ENCODE measurements around the gene PDILT. TPM values are rescaled to one million over a fixed set of nuclear protein-coding genes. Genes with fewer than 3 reads are reported as not detected.

The PDILT gene
- total and polyA plus RNA-seq, 2 of the 8 experiments (the other 6 are each of a cell fraction or from before 2014, with no cell fraction given): not detected

DNA sequence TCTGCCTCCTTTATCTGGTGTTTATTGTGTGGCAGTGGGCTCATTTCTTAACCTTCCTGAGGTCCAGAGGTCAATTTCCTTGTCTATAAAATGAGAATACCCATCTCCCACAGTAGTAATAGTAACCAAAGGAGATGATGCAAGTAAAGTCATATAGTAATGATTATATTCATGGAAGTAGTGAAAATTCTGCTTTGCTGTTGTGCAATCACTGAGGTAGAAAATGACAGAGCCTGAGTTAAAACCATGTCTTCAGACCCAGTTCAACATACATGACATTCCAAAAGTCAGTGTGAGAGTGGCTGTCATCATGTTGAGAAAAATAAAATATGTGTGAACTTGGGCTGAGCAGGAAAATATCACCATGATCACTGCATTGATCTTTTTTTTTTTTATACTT, 51.2 kb downstream of the PDILT start:
- H3K18ac ChIP-seq (ENCODE audit: extremely low read depth, low read length): no peak overlapping the region
- H3K36me3 ChIP-seq (ENCODE audit: control insufficient read depth in 2 of 4, insufficient read depth in 4 of 4, low read length in 3 of 4): no peaks in the 10 kb centered on the region
- no peak overlapping the region for H3K4ac ChIP-seq (replicated peaks; ENCODE audit: insufficient read length, low read depth, low read length)
- no peaks in the 10 kb centered on the region for H4K20me1 ChIP-seq (replicated peaks in 1 of 2; ENCODE audit: control insufficient read depth in 1 of 2, insufficient read depth in 2 of 2, low read length in 2 of 2)
- no peak overlapping the region for H3K27ac ChIP-seq (ENCODE audit: low read depth, low read length)
- H3K4me1 ChIP-seq (replicated peaks in 1 of 4; ENCODE audit: control insufficient read depth in 3 of 4, insufficient read depth in 4 of 4, low read length in 3 of 4): peaks cover 0 to 6% (median 1%) of the 10 kb centered on the region in 4 experiments; a peak in 3 of 7 replicates
- CTCF ChIA-PET (ENCODE audit: partially characterized antibody): interaction anchor here (1.0 to 1.1 kb wide), 2 partner anchors 14 to 33 kb away, joined by 5 read pairs; no protein-coding TSS in a partner anchor
- no peaks in the 10 kb centered on the region for H3K23me2 ChIP-seq (ENCODE audit: low read depth, low read length)
- H2BK12ac ChIP-seq (ENCODE audit: low read depth, low read length): no peak overlapping the region
- H3K4me2 ChIP-seq (ENCODE audit: insufficient read depth in 1 of 2, low read depth in 2 of 2, low read length in 2 of 2): no peak overlapping the region
- POLR2A ChIA-PET (ENCODE audit: partially characterized antibody): no interaction called here
- peaks cover 8 to 11% of the 10 kb centered on the region in 2 experiments; a peak in 2 of 4 replicates for H3K9me3 ChIP-seq (ENCODE audit: insufficient read depth in 2 of 2, low read depth in 1 of 2, low read length in 1 of 2)
- no peak overlapping the region for H2AFZ ChIP-seq (ENCODE audit: low read length)
- H3K56ac ChIP-seq (replicated peaks; ENCODE audit: insufficient read length, low read depth, low read length): no peak overlapping the region
- H3K9ac ChIP-seq (replicated peaks in 1 of 4; ENCODE audit: extremely low read depth in 1 of 4, low read depth in 3 of 4, low read length in 3 of 4): no peak overlapping the region
- TF ChIP-seq TAF1 (IDR thresholded peaks at IDR 0.05; ENCODE audit: low read depth, low read length) (no peak), CEBPB (IDR thresholded peaks at IDR 0.05; ENCODE audit: low read depth, low read length) (peak; percentile 4; the same call in 1 of the 2 replicates)
- no peak overlapping the region for H4K91ac ChIP-seq (replicated peaks; ENCODE audit: insufficient read length, low read length)
- H4K8ac ChIP-seq (ENCODE audit: extremely low read depth, insufficient read depth, low read length): no peak overlapping the region
- no peaks in the 10 kb centered on the region for H3K27me3 ChIP-seq (replicated peaks in 1 of 4; ENCODE audit: control insufficient read depth in 3 of 4, extremely low read depth in 1 of 4, insufficient read depth in 3 of 4, low read length in 3 of 4)
- H2BK15ac ChIP-seq (ENCODE audit: low read length): no peak overlapping the region
- H3K14ac ChIP-seq (ENCODE audit: insufficient read length): no peak overlapping the region
- H2BK20ac ChIP-seq (ENCODE audit: low read length): no peak overlapping the region
- no peak overlapping the region for H3K23ac ChIP-seq (ENCODE audit: insufficient read length)
- FAIRE-seq (no peak), DNase-seq (ENCODE audit: low read depth in 1 of 2, low spot score in 2 of 2) (no peak)
- no peak overlapping the region for H4K5ac ChIP-seq (ENCODE audit: insufficient read length, low read depth, low read length)
- H3K79me1 ChIP-seq (ENCODE audit: low read depth, low read length): no peaks in the 10 kb centered on the region
- H2AK5ac ChIP-seq (ENCODE audit: low read depth, low read length): no peak overlapping the region
- H3K79me2 ChIP-seq (ENCODE audit: control insufficient read depth in 1 of 2, insufficient read depth in 2 of 2, low read length in 2 of 2): no peaks in the 10 kb centered on the region
- H2BK120ac ChIP-seq (replicated peaks; ENCODE audit: low read depth, low read length): no peak overlapping the region
- H3K4me3 ChIP-seq (ENCODE audit: extremely low read depth in 1 of 4, insufficient read depth in 2 of 4, low read depth in 3 of 4, low read length in 4 of 4): no peak overlapping the region
- H2BK5ac ChIP-seq (ENCODE audit: low read depth, low read length): no peak overlapping the region

Data from H1 (cell line).